Measurements from ENCODE around the gene CRELD2.

The CRELD2 gene

GRCh38 chr22:49909476-49910205 lies 8.8 kb upstream of the CRELD2 start:
- no peak for DNase-seq (ENCODE audit: low read depth)
- TF ChIP-seq CTCF (IDR thresholded peaks at IDR 0.05; ENCODE audit: insufficient read depth, low read depth, low read length, missing control alignments), result no peak
- H3K4me3 ChIP-seq (ENCODE audit: low read length), result no peak overlapping the region

- DNase-seq (ENCODE audit: low read depth), result no peak
- H3K4me3 ChIP-seq (ENCODE audit: low read length), result no peak overlapping the region
- no peak for TF ChIP-seq CTCF (IDR thresholded peaks at IDR 0.05; ENCODE audit: insufficient read depth, low read depth, low read length, missing control alignments)
Observed at GRCh38 chr22:49910229-49911155, 7.9 kb upstream of the CRELD2 start.

- H3K4me3 ChIP-seq (ENCODE audit: low read length), result no peak overlapping the region
- no peak for TF ChIP-seq CTCF (IDR thresholded peaks at IDR 0.05; ENCODE audit: insufficient read depth, low read depth, low read length, missing control alignments)
Observed at GRCh38 chr22:49911881-49912625, 6.4 kb upstream of the CRELD2 start.

GRCh38 chr22:49913026-49913425 lies 5.4 kb upstream of the CRELD2 start:
- no peak for DNase-seq (ENCODE audit: low read depth)
- H3K4me3 ChIP-seq (ENCODE audit: low read length), result no peak overlapping the region
- no peak for TF ChIP-seq CTCF (IDR thresholded peaks at IDR 0.05; ENCODE audit: insufficient read depth, low read depth, low read length, missing control alignments)

More at GRCh38 chr22:49911881-49912625, 6.4 kb upstream of the CRELD2 start:
- DNase-seq (ENCODE audit: low read depth), result no peak

- no peak for TF ChIP-seq CTCF (IDR thresholded peaks at IDR 0.05; ENCODE audit: insufficient read depth, low read depth, low read length, missing control alignments)
- H3K4me3 ChIP-seq (ENCODE audit: low read length), result no peak overlapping the region
- no peak for DNase-seq (ENCODE audit: low read depth)
Observed at GRCh38 chr22:49913446-49913845, 5.0 kb upstream of the CRELD2 start.

- TF ChIP-seq CTCF (IDR thresholded peaks at IDR 0.05; ENCODE audit: insufficient read depth, low read depth, low read length, missing control alignments), result no peak
- H3K4me3 ChIP-seq (ENCODE audit: low read length), result no peak overlapping the region
- DNase-seq (ENCODE audit: low read depth), result no peak
Observed at GRCh38 chr22:49914256-49914655, 4.2 kb upstream of the CRELD2 start.
